AG10803 (cell line): ENCODE results near the gene HEATR5A.
"Not testable (repeated sequence)": the region's sequence is repeated elsewhere in the genome, so short reads cannot be mapped to it uniquely, and the experiment has no call there.

ENCODE experiments used
- DNase-seq: peaks from one replicate; pipeline ENCODE4 v3.0.0; 2010; ENCODE audit warnings: low read depth
- H3K4me3 ChIP-seq: 2 replicates; pipeline ENCODE4 v1.5.1; 2011; ENCODE audit warnings: mild to moderate bottlenecking, low read length, control low read depth
- CTCF ChIP-seq: conservative IDR thresholded peaks from 2 replicates; pipeline ENCODE4 v1.5.1; 2011; ENCODE audit warnings: mild to moderate bottlenecking, low read length, control low read depth, inconsistent platforms

The HEATR5A gene

GRCh38 chr14:31255286-31255685, 165.1 kb downstream of the HEATR5A start:
- TF ChIP-seq CTCF, result no peak
- DNase-seq, result no peak
- H3K4me3 ChIP-seq, result no peak overlapping the region

GRCh38 chr14:31253746-31254471, 166.4 kb downstream of the HEATR5A start:
- TF ChIP-seq CTCF, result no peak
- no peak for DNase-seq
- no peak overlapping the region for H3K4me3 ChIP-seq

- H3K4me3 ChIP-seq, result no peak overlapping the region
- no peak for TF ChIP-seq CTCF
- no peak for DNase-seq
These were observed 167.5 kb downstream of the HEATR5A start for GRCh38 chr14:31252865-31253264.

GRCh38 chr14:31251028-31251958, 169.1 kb downstream of the HEATR5A start:
- no peak overlapping the region for H3K4me3 ChIP-seq
- no peak for DNase-seq
- no peak for TF ChIP-seq CTCF

GRCh38 chr14:31244626-31245025, 175.7 kb downstream of the HEATR5A start:
- TF ChIP-seq CTCF, result no peak
- H3K4me3 ChIP-seq, result no peak overlapping the region
- no peak for DNase-seq

- H3K4me3 ChIP-seq, result no peak overlapping the region
- DNase-seq, result no peak
- TF ChIP-seq CTCF, result no peak
These were observed 176.5 kb downstream of the HEATR5A start for GRCh38 chr14:31243860-31244259.

GRCh38 chr14:31242161-31242940, 178.0 kb downstream of the HEATR5A start:
- not testable (repeated sequence) for H3K4me3 ChIP-seq
- DNase-seq, result peak; percentile 21
